ENCODE data around the gene TXNRD2.

DNA sequence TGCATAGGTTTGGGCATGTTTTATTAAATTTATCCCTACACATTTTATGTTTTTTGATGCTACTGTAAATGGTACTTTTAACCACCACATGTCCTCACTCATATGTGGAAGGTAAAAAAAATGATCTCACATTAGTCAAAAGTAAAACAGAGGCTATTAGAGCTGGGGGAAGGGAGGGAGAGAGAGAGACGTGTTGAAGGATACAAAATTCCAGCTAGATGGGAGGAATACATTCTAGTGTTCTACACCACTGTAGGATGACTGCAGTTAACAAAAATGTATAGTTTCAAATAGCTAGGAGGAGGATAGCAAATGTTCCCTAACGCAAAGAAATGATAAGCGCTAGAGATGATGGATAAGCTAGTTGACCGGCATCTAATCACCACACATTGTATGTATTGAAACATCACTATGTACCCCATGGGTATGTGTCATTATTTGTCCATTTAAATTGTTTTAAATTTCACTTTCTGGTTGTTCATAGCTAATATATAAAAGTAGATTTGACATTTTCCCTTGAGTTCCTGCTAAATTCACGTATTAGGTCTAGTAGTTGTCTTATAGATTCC is 77.0 kb downstream of the TXNRD2 start:
- TF ChIP-seq, protein P1, sequence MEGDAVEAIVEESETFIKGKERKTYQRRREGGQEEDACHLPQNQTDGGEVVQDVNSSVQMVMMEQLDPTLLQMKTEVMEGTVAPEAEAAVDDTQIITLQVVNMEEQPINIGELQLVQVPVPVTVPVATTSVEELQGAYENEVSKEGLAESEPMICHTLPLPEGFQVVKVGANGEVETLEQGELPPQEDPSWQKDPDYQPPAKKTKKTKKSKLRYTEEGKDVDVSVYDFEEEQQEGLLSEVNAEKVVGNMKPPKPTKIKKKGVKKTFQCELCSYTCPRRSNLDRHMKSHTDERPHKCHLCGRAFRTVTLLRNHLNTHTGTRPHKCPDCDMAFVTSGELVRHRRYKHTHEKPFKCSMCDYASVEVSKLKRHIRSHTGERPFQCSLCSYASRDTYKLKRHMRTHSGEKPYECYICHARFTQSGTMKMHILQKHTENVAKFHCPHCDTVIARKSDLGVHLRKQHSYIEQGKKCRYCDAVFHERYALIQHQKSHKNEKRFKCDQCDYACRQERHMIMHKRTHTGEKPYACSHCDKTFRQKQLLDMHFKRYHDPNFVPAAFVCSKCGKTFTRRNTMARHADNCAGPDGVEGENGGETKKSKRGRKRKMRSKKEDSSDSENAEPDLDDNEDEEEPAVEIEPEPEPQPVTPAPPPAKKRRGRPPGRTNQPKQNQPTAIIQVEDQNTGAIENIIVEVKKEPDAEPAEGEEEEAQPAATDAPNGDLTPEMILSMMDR (IDR thresholded peaks at IDR 0.05; ENCODE audit: low read depth, low read length): no peak
- TF ChIP-seq EZH2phosphoT487 (IDR thresholded peaks at IDR 0.05; ENCODE audit: low read depth): no peak
